ENCODE data around the gene PCDHA10. TPM values are rescaled to one million over a fixed set of nuclear protein-coding genes. Genes with fewer than 3 reads are reported as not detected.
A peak's percentile ranks its signal among the peaks of the same experiment; 100 is the strongest.
"Not testable (repeated sequence)": the region's sequence is repeated elsewhere in the genome, so short reads cannot be mapped to it uniquely, and the experiment has no call there.

PCDHA10 gene
- polyA plus RNA-seq, 10 donors = 0.07 to 0.29 (median 0.17) TPM

DNA sequence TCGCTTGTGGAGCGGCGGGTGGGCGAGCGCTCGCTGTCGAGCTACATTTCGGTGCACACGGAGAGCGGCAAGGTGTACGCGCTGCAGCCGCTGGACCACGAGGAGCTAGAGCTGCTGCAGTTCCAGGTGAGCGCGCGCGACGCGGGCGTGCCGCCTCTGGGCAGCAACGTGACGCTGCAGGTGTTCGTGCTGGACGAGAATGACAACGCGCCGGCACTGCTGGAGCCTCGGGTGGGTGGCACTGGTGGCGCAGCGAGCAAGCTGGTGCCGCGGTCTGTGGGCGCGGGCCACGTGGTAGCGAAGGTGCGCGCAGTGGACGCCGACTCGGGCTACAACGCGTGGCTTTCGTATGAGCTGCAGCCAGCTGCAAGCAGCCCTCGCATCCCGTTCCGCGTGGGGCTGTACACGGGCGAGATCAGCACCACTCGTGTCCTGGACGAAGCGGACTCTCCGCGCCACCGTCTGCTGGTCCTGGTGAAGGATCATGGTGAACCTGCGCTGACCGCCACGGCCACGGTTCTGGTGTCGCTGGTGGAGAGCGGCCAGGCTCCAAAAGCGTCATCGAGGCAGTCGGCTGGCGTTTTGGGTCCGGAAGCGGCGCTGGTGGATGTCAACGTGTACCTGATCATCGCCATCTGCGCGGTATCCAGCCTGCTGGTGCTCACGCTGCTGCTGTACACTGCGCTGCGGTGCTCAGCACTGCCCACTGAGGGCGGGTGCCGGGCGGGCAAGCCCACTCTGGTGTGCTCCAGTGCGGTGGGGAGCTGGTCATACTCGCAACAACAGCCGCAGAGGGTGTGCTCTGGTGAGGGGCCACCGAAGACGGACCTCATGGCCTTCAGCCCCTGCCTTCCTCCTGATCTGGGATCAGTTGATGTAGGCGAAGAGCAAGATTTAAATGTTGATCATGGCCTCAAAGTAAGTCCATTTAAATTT, 12.6 kb upstream of the PCDHA10 start:
- DNase-seq = no peak

GRCh38 chr5:140848139-140849102, 7.3 kb upstream of the PCDHA10 start, which contains the start of gene PCDHA9:
Gene PCDHA9 (plus strand): TSS chr5:140848382. CDS start chr5:140848496, 114 bp downstream.
- DNase-seq = not testable (repeated sequence)

- DNase-seq = not testable (repeated sequence)
Observed at GRCh38 chr5:140849831-140850634, 5.7 kb upstream of the PCDHA10 start.

DNA sequence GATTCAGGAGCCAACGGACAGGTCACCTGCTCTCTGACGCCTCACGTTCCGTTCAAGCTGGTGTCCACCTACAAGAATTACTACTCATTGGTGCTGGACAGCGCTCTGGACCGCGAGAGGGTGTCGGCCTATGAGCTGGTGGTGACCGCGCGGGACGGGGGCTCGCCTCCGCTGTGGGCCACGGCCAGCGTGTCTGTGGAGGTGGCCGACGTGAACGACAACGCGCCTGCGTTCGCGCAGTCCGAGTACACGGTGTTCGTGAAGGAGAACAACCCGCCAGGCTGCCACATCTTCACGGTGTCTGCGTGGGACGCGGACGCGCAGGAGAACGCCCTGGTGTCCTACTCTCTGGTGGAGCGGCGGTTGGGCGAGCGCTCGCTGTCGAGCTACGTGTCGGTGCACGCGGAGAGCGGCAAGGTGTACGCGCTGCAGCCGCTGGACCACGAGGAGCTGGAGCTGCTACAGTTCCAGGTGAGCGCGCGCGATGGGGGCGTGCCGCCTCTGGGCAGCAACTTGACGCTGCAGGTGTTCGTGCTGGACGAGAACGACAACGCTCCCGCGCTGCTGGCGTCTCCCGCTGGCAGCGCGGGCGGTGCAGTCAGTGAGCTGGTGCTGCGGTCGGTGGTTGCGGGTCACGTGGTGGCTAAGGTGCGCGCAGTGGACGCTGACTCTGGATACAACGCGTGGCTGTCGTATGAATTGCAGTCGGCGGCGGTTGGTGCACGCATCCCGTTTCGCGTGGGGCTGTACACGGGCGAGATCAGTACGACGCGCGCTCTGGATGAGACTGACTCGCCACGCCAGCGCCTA, 1.7 kb downstream of the PCDHA10 start:
- no peak for DNase-seq

GRCh38 chr5:140857987-140858240, 2.2 kb downstream of the PCDHA10 start:
- DNase-seq = no peak

GRCh38 chr5:140862441-140863295, 7.0 kb downstream of the PCDHA10 start:
- DNase-seq = no peak

- DNase-seq = no peak
Observed at GRCh38 chr5:140868721-140869554, 13.2 kb downstream of the PCDHA10 start, which contains the start of gene PCDHA11. Gene PCDHA11 (plus strand): TSS chr5:140868957. CDS start chr5:140869104, 147 bp downstream.

DNA sequence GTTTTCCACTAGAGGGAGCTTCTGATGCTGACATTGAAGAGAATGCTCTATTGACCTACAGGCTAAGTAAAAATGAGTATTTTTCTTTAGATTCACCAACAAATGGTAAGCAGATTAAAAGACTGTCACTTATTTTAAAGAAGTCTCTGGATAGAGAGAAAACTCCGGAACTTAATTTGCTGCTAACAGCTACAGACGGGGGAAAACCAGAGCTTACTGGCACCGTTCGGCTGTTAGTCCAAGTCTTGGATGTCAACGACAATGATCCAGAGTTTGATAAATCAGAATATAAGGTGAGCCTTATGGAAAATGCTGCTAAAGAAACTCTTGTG, 13.8 kb downstream of the PCDHA10 start:
- DNase-seq = no peak

- DNase-seq = no peak
Observed at GRCh38 chr5:140870221-140871201, 14.8 kb downstream of the PCDHA10 start.

GRCh38 chr5:140875085-140876065, 19.7 kb downstream of the PCDHA10 start, which contains the start of gene PCDHA12:
Gene PCDHA12 (plus strand): TSS chr5:140875308. CDS start chr5:140875473, 165 bp downstream.
- DNase-seq = no peak

DNA sequence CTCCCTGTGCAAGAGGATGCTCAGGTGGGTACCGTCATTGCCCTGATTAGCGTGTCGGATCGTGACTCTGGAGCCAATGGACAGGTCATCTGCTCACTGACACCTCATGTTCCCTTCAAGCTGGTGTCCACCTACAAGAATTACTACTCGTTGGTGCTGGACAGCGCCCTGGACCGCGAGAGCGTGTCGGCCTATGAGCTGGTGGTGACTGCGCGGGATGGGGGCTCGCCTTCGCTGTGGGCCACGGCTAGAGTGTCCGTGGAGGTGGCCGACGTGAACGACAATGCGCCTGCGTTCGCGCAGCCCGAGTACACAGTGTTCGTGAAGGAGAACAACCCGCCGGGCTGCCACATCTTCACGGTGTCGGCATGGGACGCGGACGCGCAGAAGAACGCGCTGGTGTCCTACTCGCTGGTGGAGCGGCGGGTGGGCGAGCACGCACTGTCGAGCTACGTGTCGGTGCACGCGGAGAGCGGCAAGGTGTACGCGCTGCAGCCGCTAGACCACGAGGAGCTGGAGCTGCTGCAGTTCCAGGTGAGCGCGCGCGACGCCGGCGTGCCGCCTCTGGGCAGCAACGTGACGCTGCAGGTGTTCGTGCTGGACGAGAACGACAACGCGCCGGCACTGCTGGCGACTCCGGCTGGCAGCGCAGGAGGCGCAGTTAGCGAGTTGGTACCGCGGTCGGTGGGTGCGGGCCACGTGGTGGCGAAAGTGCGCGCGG, 21.0 kb downstream of the PCDHA10 start:
- DNase-seq = not testable (repeated sequence)

- DNase-seq = no peak
Observed at GRCh38 chr5:140877262-140877581, 21.5 kb downstream of the PCDHA10 start.

DNA sequence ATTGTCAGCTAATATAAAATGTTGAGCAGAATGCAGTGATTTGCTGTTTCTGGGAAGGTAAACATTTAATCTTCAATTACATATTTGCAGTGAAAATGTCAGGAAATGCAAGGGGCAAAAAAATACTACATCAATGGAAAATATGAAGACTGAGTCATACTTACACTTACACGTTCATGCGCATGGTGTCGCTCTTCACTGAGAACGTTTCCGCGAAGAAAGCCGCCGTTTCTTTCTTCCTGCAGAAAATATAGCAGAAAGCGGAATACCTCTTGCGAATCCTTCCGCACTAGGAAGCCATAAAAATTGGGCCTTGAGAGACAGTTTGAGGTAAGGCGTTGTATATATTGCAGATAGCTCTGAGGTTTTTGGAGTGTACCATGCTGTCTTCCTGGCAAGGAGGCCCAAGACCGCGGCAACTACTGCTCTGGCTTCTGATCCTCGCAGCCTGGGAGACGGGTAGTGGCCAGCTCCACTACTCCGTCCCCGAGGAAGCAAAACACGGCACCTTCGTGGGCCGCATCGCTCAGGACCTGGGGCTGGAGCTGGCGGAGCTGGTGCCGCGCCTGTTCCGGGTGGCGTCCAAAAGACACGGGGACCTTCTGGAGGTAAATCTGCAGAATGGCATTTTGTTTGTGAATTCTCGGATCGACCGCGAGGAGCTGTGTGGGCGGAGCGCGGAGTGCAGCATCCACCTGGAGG, 26.3 kb downstream of the PCDHA10 start, which contains the start of gene PCDHA13:
Gene PCDHA13, plus strand, starts transcription at position 236 of the 702 bp plus-strand sequence. Its CDS starts 145 bp downstream, at position 381.
- DNase-seq = peak in 1 of 3 donors; percentile 11

- no peak for DNase-seq
Observed at GRCh38 chr5:140882591-140882899, 26.8 kb downstream of the PCDHA10 start.

DNA sequence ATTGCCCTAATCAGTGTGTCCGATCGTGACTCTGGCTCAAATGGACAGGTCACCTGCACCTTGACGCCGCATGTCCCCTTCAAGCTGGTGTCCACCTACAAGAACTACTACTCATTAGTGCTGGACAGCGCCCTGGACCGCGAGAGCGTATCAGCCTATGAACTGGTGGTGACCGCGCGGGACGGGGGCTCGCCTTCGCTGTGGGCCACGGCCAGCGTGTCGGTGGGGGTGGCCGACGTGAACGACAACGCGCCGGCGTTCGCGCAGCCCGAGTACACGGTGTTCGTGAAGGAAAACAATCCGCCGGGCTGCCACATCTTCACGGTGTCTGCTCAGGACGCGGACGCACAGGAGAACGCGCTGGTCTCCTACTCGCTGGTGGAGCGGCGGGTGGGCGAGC, 27.7 kb downstream of the PCDHA10 start:
- no peak for DNase-seq

Measured in muscle of back (tissue), 11 donors.